ENCODE data around the gene TDRD15. TPM values are rescaled to one million over a fixed set of nuclear protein-coding genes. Genes with fewer than 3 reads are reported as not detected.
"Not testable (repeated sequence)": the region's sequence is repeated elsewhere in the genome, so short reads cannot be mapped to it uniquely, and the experiment has no call there.

The TDRD15 gene
- polyA plus RNA-seq, 1 donor (not counting 4 experiments of a cell fraction or from before 2014, with no cell fraction given), result not detected

DNA sequence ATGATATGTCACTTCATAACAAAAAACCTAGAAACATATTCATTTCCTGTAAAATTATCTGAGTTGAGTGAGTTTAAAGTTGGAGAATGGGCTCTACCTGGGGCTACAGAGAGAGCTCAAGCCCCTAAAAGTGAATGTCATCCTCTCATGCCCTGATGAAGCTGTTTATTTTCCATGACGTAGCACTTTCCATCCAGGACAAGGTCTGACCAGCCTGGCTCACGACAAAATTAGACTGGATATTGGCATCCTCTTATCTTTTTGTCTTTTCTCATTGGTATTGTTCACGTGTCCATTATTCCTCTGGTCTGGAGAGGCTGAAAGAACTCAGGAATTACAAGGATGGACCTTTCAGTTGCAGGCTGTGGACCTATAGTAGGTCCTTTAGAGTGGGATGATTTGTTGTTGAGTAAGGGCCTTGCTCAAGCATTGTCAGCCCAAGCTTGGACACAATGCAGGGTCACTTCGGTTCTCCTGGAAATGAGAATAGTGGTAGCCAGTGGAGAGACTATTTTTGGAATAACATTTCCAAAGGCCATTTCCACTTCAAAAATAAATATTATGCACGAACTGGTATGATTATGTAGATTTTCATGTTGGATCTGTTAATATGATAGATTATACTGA lies 24.4 kb upstream of the TDRD15 start:
- FAIRE-seq (no peak), DNase-seq (ENCODE audit: low read depth, low spot score) (no peak)
- H3K4me3 ChIP-seq (ENCODE audit: control insufficient read depth in 2 of 3, extremely low read depth in 1 of 3, insufficient read depth in 2 of 3, low read depth in 1 of 3, low read length in 3 of 3), result no peak overlapping the region
- no peak overlapping the region for H3K9ac ChIP-seq (ENCODE audit: control insufficient read depth, extremely low read depth, insufficient read depth, low read length)
- no peaks in the 10 kb centered on the region for H3K4me1 ChIP-seq (ENCODE audit: control insufficient read depth, extremely low read depth, insufficient read depth, low read length)
- TF ChIP-seq EZH2 (IDR thresholded peaks at IDR 0.05; ENCODE audit: low read length), result no peak
- TF ChIP-seq, protein P1, sequence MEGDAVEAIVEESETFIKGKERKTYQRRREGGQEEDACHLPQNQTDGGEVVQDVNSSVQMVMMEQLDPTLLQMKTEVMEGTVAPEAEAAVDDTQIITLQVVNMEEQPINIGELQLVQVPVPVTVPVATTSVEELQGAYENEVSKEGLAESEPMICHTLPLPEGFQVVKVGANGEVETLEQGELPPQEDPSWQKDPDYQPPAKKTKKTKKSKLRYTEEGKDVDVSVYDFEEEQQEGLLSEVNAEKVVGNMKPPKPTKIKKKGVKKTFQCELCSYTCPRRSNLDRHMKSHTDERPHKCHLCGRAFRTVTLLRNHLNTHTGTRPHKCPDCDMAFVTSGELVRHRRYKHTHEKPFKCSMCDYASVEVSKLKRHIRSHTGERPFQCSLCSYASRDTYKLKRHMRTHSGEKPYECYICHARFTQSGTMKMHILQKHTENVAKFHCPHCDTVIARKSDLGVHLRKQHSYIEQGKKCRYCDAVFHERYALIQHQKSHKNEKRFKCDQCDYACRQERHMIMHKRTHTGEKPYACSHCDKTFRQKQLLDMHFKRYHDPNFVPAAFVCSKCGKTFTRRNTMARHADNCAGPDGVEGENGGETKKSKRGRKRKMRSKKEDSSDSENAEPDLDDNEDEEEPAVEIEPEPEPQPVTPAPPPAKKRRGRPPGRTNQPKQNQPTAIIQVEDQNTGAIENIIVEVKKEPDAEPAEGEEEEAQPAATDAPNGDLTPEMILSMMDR (optimal IDR thresholded peaks at IDR 0.05 in 1 of 3, IDR thresholded peaks at IDR 0.05 in 1 of 3, conservative IDR thresholded peaks at IDR 0.05 in 1 of 3; ENCODE audit: extremely low read depth in 1 of 3, insufficient read depth in 2 of 3, low read length in 3 of 3), result no peak
- H2AFZ ChIP-seq (ENCODE audit: control insufficient read depth, low read length), result no peak overlapping the region
- dilution Hi-C loops (cut with MboI; ENCODE audit: extremely low pct_ligation_motif_present, low sequenced_read_pairs), result no loop called here
- H4K20me1 ChIP-seq (ENCODE audit: control insufficient read depth, extremely low read depth, insufficient read depth, low read length), result no peaks in the 10 kb centered on the region
- no peaks in the 10 kb centered on the region for H3K9me1 ChIP-seq (ENCODE audit: control insufficient read depth, extremely low read depth, insufficient read depth, low read length)
- H3K27ac ChIP-seq (ENCODE audit: control insufficient read depth, insufficient read depth, low read length), result no peak overlapping the region
- no peaks in the 10 kb centered on the region for H3K36me3 ChIP-seq (ENCODE audit: control insufficient read depth in 2 of 2, extremely low read depth in 1 of 2, insufficient read depth in 2 of 2, low read length in 2 of 2)
- no peak overlapping the region for H3K4me2 ChIP-seq (ENCODE audit: control insufficient read depth, extremely low read depth, insufficient read depth, low read depth, low read length)
- H3K27me3 ChIP-seq (ENCODE audit: control insufficient read depth, extremely low read depth, insufficient read depth, low read length), result no peaks in the 10 kb centered on the region
- H3K79me2 ChIP-seq (ENCODE audit: control insufficient read depth, insufficient read depth, low read length), result no peaks in the 10 kb centered on the region
- H3K9me3 ChIP-seq (ENCODE audit: control insufficient read depth, low read depth, low read length), result no peaks in the 10 kb centered on the region

DNA sequence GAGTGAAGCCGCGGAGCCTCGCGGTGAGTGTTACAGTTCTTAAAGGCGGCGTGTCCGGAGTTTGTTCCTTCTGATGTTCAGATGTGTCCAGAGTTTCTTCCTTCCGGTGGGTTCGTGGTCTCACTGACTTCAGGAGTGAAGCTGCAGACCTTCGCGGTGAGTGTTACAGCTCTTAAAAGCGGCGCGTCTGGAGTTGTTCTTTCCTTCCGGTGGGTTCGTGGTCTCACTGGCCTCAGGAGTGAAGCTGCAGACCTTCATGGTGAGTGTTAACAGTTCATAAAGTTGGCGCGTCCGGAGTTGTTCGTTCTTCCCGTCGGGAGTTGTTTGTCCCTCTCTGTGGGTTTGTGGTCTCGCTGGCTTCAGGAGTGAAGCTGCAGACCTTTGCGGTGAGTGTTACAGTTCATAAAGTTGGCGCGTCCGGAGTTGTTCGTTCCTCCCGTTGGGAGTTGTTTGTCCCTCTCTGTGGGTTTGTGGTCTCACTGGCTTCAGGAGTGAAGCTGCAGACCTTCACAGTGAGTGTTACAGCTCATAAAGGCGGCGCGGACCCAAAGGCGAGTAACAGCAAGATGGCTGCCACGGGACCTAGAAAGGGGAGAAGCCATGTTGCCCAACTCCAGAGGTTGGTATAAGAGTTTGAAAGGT lies 22.1 kb upstream of the TDRD15 start:
- H3K79me2 ChIP-seq (ENCODE audit: control insufficient read depth, insufficient read depth, low read length); H3K9me3 ChIP-seq (ENCODE audit: control insufficient read depth, low read depth, low read length); H3K4me3 ChIP-seq (ENCODE audit: control insufficient read depth in 2 of 3, extremely low read depth in 1 of 3, insufficient read depth in 2 of 3, low read depth in 1 of 3, low read length in 3 of 3); H2AFZ ChIP-seq (ENCODE audit: control insufficient read depth, low read length); FAIRE-seq; H3K36me3 ChIP-seq (ENCODE audit: control insufficient read depth in 2 of 2, extremely low read depth in 1 of 2, insufficient read depth in 2 of 2, low read length in 2 of 2); H3K4me2 ChIP-seq (ENCODE audit: control insufficient read depth, extremely low read depth, insufficient read depth, low read depth, low read length); H3K4me1 ChIP-seq (ENCODE audit: control insufficient read depth, extremely low read depth, insufficient read depth, low read length); H3K9me1 ChIP-seq (ENCODE audit: control insufficient read depth, extremely low read depth, insufficient read depth, low read length); dilution Hi-C loops (cut with MboI; ENCODE audit: extremely low pct_ligation_motif_present, low sequenced_read_pairs); H4K20me1 ChIP-seq (ENCODE audit: control insufficient read depth, extremely low read depth, insufficient read depth, low read length); H3K27ac ChIP-seq (ENCODE audit: control insufficient read depth, insufficient read depth, low read length); DNase-seq (ENCODE audit: low read depth, low spot score); H3K9ac ChIP-seq (ENCODE audit: control insufficient read depth, extremely low read depth, insufficient read depth, low read length); H3K27me3 ChIP-seq (ENCODE audit: control insufficient read depth, extremely low read depth, insufficient read depth, low read length): not testable (repeated sequence)

Measured in keratinocyte (primary cell).